H1 (cell line): ENCODE results near the gene ZNF511. TPM values are rescaled to one million over a fixed set of nuclear protein-coding genes. Genes with fewer than 3 reads are reported as not detected.

Experiments used
- SIN3A ChIP-seq, 2 experiments: IDR thresholded peaks in 1 of 2; conservative IDR thresholded peaks in 1 of 2; 2 replicates each; pipeline ENCODE4 v1.6.1; 2011 to 2012; ENCODE audit warnings: low read length in 2 of 2, improper control_type of control experiment in 1 of 2, low read depth in 1 of 2, mild to moderate bottlenecking in 1 of 2
- polyA plus RNA-seq, 7 experiments: library from polyadenylated mRNA; depleted of rRNA in 3 of 7; stranded (reverse) in 5 of 7; unstranded in 2 of 7; fragments of >200 nt in 5 of 7; fragments of 200-250 nt in 2 of 7; gene quantifications; 1 replicate in 5 of 7; 2 replicates in 1 of 7; 4 replicates in 1 of 7; pipeline versions ENCODE4 v1.2.1 to v1.2.3, GENCODE V29; 2011 to 2013; ENCODE audit warnings: missing spikeins in 2 of 7, mixed read lengths in 2 of 7
- total RNA-seq: library from RNA; stranded (reverse); fragmentation: NEBNext Ultra II Directional; extraction: Animal tissue kit (Norgen Biotek cat#: 25700); gene quantifications from 2 replicates; pipeline ENCODE4 v1.2.1, GENCODE V29; 2021

The ZNF511 gene
- total and polyA plus RNA-seq, 2 of the 8 experiments (the other 6 are each of a cell fraction or from before 2014, with no cell fraction given), result 55.4 to 71.7 TPM

- TF ChIP-seq SIN3A (conservative IDR thresholded peaks at IDR 0.05 in 1 of 2, IDR thresholded peaks at IDR 0.05 in 1 of 2; ENCODE audit: low read depth in 1 of 2, low read length in 2 of 2), result no peak
Measured at GRCh38 chr10:133292919-133293809, 15.6 kb upstream of the ZNF511 start (continued).
